ENCODE results near the gene PRRX2. TPM values are rescaled to one million over a fixed set of nuclear protein-coding genes. Genes with fewer than 3 reads are reported as not detected.

The PRRX2 gene
- total RNA-seq, 1 donor from 2014 or later, result 5.6 TPM

DNA sequence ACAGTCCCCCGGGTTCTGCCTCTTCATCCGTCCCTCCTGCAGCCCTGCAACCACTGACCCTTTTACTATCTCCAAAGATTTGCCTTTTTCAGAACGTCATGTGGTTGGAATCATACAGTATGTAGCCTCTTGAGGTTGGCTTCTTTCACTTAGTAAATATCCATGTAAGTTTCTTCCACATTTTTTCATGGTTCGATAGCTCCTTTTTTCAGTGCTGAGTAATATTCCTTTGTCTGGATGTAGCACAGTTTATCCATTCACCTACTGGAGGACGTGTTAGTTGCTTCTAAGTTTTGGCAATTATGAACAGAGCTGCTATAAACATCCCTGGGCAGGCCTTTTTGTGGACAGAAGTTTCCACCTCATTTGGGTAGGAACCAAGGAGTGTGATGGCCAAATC, 27.1 kb downstream of the PRRX2 start:
- no peak for TF ChIP-seq CTCF (IDR thresholded peaks at IDR 0.05)
- DNase-seq (ENCODE audit: extremely low spot score, unreplicated experiment), result no peak
- Mint-ChIP-seq H3K4me3 (ENCODE audit: unreplicated experiment) (no peak overlapping the region), H3K27me3 (ENCODE audit: unreplicated experiment) (no peaks in the 10 kb centered on the region), H3K4me1 (ENCODE audit: unreplicated experiment) (peaks cover 17% of the 10 kb centered on the region), H3K36me3 (ENCODE audit: unreplicated experiment) (no peaks in the 10 kb centered on the region), H3K27ac (ENCODE audit: unreplicated experiment) (no peak overlapping the region), H3K9me3 (ENCODE audit: unreplicated experiment) (no peaks in the 10 kb centered on the region)

DNA sequence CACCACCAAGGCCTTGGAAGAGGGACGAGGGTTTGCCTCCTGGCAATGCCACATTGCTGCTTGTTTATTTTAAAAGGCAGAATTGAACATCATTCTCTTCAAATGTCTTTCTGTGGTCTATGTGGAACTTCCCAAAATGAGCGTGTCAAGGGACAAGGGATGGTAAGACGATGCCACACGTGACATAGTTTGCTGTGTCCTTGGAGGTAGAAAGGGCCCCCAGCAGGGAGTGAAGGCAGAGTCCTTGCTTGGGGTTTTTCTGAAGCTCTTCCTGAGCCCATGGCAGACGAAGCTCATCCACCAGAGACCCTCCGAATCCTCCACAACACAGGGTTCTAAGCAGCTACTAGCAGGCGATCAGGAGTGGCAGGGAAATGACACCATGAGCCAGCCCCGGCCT, 28.3 kb downstream of the PRRX2 start:
- TF ChIP-seq CTCF (IDR thresholded peaks at IDR 0.05), result no peak
- Mint-ChIP-seq H3K4me3 (ENCODE audit: unreplicated experiment) (no peak overlapping the region), H3K27me3 (ENCODE audit: unreplicated experiment) (no peaks in the 10 kb centered on the region), H3K9me3 (ENCODE audit: unreplicated experiment) (no peaks in the 10 kb centered on the region), H3K36me3 (ENCODE audit: unreplicated experiment) (no peaks in the 10 kb centered on the region), H3K4me1 (ENCODE audit: unreplicated experiment) (peaks cover 20% of the 10 kb centered on the region), H3K27ac (ENCODE audit: unreplicated experiment) (no peak overlapping the region)
- DNase-seq (ENCODE audit: extremely low spot score, unreplicated experiment), result no peak

DNA sequence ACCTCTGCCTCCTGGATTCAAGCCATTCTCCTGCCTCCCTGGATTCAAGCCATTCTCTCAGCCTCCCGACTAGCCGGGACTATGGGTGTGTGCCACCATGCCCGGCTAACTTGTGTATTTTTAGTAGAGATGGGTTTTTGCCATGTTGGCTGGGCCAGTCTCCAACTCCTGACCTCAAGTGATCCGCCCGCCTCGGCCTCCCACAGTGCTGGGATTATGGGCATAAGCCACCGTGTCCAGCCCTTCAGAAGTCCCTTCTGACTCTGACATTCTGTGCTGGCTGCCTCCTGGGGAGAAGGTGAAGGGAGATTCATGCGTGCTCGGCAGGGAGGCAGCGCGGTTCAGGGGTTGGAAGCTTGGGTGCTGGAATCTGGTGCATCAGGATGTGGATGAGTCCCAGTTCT, 28.8 kb downstream of the PRRX2 start:
- Mint-ChIP-seq H3K4me1 (ENCODE audit: unreplicated experiment) (peaks cover 20% of the 10 kb centered on the region), H3K27me3 (ENCODE audit: unreplicated experiment) (no peaks in the 10 kb centered on the region), H3K27ac (ENCODE audit: unreplicated experiment) (peak overlapping the region; percentile 12), H3K4me3 (ENCODE audit: unreplicated experiment) (no peak overlapping the region), H3K36me3 (ENCODE audit: unreplicated experiment) (no peaks in the 10 kb centered on the region), H3K9me3 (ENCODE audit: unreplicated experiment) (no peaks in the 10 kb centered on the region)
- DNase-seq (ENCODE audit: extremely low spot score, unreplicated experiment), result no peak
- TF ChIP-seq CTCF (IDR thresholded peaks at IDR 0.05), result no peak

DNA sequence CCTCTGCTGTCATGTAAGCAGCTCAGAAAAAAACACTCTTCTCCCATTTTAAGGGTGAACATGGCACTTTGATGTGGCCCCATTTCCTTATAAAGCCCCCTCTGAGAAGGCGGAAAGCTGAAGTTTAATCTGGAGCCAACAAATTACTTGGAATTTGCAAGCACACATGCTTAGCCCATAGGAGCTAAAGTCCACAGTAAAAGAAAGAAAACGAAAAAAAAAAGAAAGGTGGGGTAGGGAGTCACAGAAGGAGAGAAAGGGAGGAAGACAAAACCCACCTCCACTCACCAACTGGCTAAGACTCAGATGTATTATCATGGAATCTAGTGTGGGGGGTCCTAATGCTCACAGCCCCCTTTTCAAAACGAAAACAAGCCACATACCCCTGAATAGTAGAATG, 30.4 kb downstream of the PRRX2 start:
- H3K4me1 Mint-ChIP-seq (ENCODE audit: unreplicated experiment), result peaks cover 20% of the 10 kb centered on the region
- H3K27ac Mint-ChIP-seq (ENCODE audit: unreplicated experiment), result no peak overlapping the region
- no peaks in the 10 kb centered on the region for H3K36me3 Mint-ChIP-seq (ENCODE audit: unreplicated experiment)
- no peak for TF ChIP-seq CTCF (IDR thresholded peaks at IDR 0.05)
- H3K9me3 Mint-ChIP-seq (ENCODE audit: unreplicated experiment), result no peaks in the 10 kb centered on the region
- no peak for DNase-seq (ENCODE audit: extremely low spot score, unreplicated experiment)
- no peak overlapping the region for H3K4me3 Mint-ChIP-seq (ENCODE audit: unreplicated experiment)
- no peaks in the 10 kb centered on the region for H3K27me3 Mint-ChIP-seq (ENCODE audit: unreplicated experiment)

DNA sequence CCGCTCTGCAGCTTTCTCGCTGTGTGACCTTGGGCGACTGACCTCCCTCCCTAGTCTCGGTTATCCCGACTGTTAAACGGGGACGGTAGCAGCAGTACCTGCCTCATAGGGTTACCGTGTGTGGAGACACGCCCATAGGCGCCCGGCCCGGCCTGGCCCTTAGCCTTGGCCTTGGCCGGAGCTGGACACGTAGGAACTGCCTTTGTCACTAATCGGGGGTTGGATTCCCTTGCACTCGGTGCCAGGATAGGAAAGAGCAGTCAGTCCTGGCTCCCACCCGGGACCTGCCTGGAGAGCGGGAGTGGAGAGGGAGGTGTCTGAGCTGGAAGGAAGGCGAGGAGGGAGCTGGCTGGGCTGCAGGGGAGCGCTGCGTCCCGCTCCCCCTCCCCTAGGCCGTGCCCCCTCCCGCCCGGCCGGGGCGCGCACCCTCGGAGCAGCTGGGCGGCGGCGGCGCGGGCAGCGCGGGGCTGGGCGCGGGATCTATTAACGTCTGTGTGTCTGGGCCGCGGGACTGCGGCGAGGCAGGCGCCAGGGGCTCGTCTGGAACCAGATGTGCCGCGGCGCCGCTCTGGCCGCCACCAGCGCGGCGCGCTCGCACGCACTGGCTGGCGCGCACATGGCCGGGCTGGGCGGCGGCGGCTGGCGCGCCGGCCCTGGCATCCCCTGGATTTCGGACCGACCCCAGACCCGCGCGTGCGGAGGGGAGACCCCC, 31.7 kb downstream of the PRRX2 start:
- no peak for DNase-seq (ENCODE audit: extremely low spot score, unreplicated experiment)
- Mint-ChIP-seq H3K36me3 (ENCODE audit: unreplicated experiment) (no peaks in the 10 kb centered on the region), H3K27ac (ENCODE audit: unreplicated experiment) (peak overlapping the region; percentile 82), H3K4me3 (ENCODE audit: unreplicated experiment) (peak overlapping the region; percentile 70), H3K4me1 (ENCODE audit: unreplicated experiment) (peaks cover 27% of the 10 kb centered on the region), H3K9me3 (ENCODE audit: unreplicated experiment) (no peaks in the 10 kb centered on the region), H3K27me3 (ENCODE audit: unreplicated experiment) (no peaks in the 10 kb centered on the region)
- TF ChIP-seq CTCF (IDR thresholded peaks at IDR 0.05), result no peak

All from osteocyte (in vitro differentiated cells).